WI38 (cell line): ENCODE data around the gene DYNC1I1.

Source experiments
- H3K4me3 ChIP-seq: 2 replicates; pipeline ENCODE4 v1.5.1; 2011; ENCODE audit warnings: low read depth, mild to moderate bottlenecking, control low read depth, low read length
- CTCF ChIP-seq: IDR thresholded peaks from 2 replicates; pipeline ENCODE4 v1.5.1; 2012; ENCODE audit warnings: low read depth, mild to moderate bottlenecking, control low read depth, low read length

Gene DYNC1I1

DNA sequence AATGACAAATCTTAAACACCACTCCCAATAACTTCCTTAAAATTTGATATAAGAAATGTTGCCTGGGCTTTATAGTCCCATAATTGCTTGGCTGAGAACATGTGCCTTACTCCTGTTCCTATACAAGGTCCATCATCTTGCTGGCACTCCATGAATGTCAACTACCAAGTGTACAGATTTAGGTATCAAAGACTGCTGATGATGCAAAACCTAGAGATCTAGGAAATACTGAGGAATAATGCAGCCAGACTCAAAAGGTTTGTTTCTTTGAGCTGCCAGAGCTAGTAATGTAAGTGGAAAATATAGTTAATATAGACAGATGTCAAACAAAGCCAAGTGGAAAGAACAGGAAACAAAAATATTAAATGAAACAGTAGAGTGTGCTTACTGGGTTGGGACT lies 121.1 kb downstream of the DYNC1I1 start:
- no peak for TF ChIP-seq CTCF
- H3K4me3 ChIP-seq, result no peak overlapping the region

DNA sequence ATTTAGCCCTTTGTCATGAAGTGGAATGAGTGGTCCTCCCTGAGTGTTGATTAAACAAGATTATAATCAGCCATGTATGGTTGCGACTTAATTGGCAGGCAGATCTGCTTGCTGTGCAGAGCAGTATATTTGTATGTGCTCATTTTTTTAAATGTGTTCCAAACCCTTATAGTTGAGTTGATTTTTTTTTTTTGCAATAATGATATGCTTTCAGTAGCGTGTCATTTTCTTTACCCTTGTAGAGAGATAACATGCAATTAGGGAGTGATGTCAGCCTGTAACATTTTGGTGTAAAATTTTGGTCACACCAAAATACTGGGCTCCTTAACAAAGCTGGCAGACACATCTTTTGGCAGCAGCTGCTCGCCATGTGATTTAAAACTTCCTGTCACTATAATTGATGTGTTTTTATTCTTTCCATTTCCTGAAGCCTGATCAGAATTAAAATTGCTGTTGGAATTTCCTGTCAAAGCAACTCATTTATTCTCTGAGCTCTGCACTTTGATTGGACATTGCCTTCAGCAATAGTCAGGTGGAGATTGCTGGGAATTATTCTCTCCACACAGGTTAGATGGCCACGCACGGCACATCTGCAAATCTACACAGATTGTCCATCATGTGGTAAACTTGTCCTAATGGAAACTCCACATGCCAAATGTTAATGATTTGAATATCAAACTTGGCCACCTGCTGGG lies 125.3 kb downstream of the DYNC1I1 start:
- H3K4me3 ChIP-seq, result no peak overlapping the region
- no peak for TF ChIP-seq CTCF

DNA sequence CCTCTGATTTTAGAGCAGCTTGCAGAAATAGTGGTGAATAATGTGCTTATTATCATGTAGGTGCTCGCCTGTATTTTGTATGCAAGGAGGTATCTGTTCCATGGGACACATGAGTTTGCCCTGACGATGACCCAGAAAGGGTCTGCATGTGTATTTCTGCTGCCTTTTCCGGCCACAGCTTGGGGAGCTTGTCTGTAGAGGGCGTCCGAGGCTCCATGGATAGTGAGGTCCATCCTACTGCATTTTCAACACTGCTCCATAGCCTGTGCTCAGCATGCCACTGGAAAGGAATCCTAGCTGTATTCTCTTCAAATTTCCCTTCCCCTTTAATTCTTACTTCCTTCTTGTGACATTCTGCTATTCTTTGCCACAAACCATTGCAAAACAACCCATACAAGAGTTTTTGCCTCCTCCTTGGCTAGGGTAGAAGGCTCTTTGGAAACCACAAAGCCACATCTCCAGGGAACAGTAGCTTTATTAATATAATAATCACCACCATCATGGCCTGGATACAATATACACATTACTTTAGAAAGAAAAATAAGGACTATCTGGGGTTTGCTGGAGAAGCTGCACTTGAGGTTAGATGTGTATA lies 127.7 kb downstream of the DYNC1I1 start:
- TF ChIP-seq CTCF, result no peak
- H3K4me3 ChIP-seq, result no peak overlapping the region

- H3K4me3 ChIP-seq, result no peak overlapping the region
- TF ChIP-seq CTCF, result no peak
Observed at GRCh38 chr7:95901006-95901405, 128.7 kb downstream of the DYNC1I1 start.

DNA sequence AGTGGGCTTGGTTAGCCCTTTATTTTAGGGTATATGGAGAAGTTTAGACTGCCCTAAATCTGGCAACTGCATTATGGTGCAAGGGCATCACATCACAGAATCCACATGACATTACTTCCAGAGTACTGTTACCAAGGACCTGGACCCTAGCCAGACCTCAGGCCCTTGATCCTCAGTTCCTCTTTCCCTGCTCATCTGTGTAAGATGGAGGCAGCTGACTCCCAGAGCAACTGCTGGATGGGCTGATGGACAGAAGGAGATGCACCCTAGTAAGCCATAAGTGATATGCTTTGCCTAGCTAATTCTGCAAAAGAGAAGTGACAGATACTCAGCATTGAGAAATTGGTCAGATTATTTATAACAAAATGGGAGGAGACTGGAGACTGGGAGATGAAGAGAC lies 131.7 kb downstream of the DYNC1I1 start:
- no peak overlapping the region for H3K4me3 ChIP-seq
- no peak for TF ChIP-seq CTCF

DNA sequence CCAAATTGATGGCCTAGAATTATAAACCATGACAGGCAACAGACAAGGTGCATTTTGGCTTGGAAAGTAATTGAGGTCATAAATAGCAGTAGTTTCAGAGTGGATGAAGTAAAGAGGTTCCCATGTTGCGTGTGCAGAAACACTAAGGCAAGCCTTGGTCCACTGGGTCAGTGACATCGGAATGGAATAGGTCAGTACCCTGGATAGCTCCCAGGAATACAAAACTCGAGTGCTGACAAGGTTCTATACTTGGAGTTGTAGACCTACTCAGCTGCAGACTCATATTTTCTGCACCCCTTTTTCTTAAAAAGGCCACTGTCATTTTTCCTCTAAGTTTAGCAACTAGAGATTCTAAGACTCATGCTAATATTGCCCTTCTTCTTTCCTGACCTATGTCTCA lies 132.8 kb downstream of the DYNC1I1 start:
- no peak for TF ChIP-seq CTCF

GRCh38 chr7:95906851-95907250 lies 134.5 kb downstream of the DYNC1I1 start:
- TF ChIP-seq CTCF, result no peak
- H3K4me3 ChIP-seq, result no peak overlapping the region

More for the DNA sequence above, 132.8 kb downstream of the DYNC1I1 start:
- no peak overlapping the region for H3K4me3 ChIP-seq
